Upper lobe of left lung (tissue), 6 donors: ENCODE data around the gene SIGLEC7. TPM values are rescaled to one million over a fixed set of nuclear protein-coding genes. Genes with fewer than 3 reads are reported as not detected.
A peak's percentile ranks its signal among the peaks of the same experiment; 100 is the strongest.

Experiments used
- ATAC-seq, 2 donors: fragments of 200-7000 bp; cut with Tn5 transposase; one replicate each; pipeline ENCODE4 v1.9.1; 2022; ENCODE audit warnings: mild to moderate bottlenecking in 2 of 2, moderate library complexity in 2 of 2; ENCODE audit not compliant: low FRiP score in 2 of 2
- DNase-seq, 2 donors: peaks; one replicate each; pipeline ENCODE4 v3.0.0-alpha.2; 2019 to 2020
- H3K27ac ChIP-seq, 4 donors: fragments of 200-600 bp; sonication (generic); one replicate each; pipeline ENCODE4 v1.5.1; 2016 to 2019
- H3K27me3 ChIP-seq, 4 donors: fragments of 200-600 bp; sonication (generic); one replicate each; pipeline ENCODE4 v1.5.1; 2017 to 2019
- H3K36me3 ChIP-seq, 4 donors: fragments of 200-600 bp; sonication (generic); one replicate each; pipeline ENCODE4 v1.5.1; 2016 to 2019
- H3K4me1 ChIP-seq, 4 donors: fragments of 200-600 bp; sonication (generic); one replicate each; pipeline ENCODE4 v1.5.1; 2018 to 2019
- H3K4me3 ChIP-seq, 4 donors: fragments of 200-600 bp; sonication (generic); one replicate each; pipeline ENCODE4 v1.5.1; 2017 to 2019; ENCODE audit warnings: mild to moderate bottlenecking in 2 of 4, moderate library complexity in 1 of 4
- H3K9me3 ChIP-seq, 4 donors: fragments of 200-600 bp; sonication (generic); one replicate each; pipeline ENCODE4 v1.5.1; 2018 to 2019
- CTCF ChIP-seq, 6 experiments: fragments of 450-650 bp in 4 of 6; fragments of 200-600 bp in 2 of 6; sonication (generic) in 2 of 6; IDR thresholded peaks; one replicate each; pipeline ENCODE4 v1.5.1; 2016 to 2019; ENCODE audit warnings: antibody characterized with exemption in 6 of 6
- EP300 ChIP-seq, 4 donors: sonication (generic); formaldehyde crosslinking; IDR thresholded peaks; one replicate each; pipeline ENCODE4 v1.5.1; 2017; ENCODE audit warnings: antibody characterized with exemption in 4 of 4, control low read depth in 2 of 4
- POLR2A ChIP-seq, 4 donors: fragments of 450-650 bp; IDR thresholded peaks; one replicate each; pipeline ENCODE4 v1.5.1; 2016 to 2017; ENCODE audit warnings: antibody characterized with exemption in 4 of 4, mild to moderate bottlenecking in 2 of 4
- POLR2AphosphoS5 ChIP-seq, 2 donors: sonication (generic); formaldehyde crosslinking; IDR thresholded peaks; one replicate each; pipeline ENCODE4 v1.5.1; 2017; ENCODE audit warnings: antibody characterized with exemption in 2 of 2
- WGBS, 2 donors: methylation state at CpG; one replicate each; pipeline ENCODE4 v1.1.5; 2017 to 2018; 5-methylcytosine and 5-hydroxymethylcytosine counted together
- total RNA-seq, 6 donors: library from RNA; depleted of rRNA in 4 of 6; stranded (reverse); fragments of >200 nt in 4 of 6; gene quantifications; one replicate each; pipeline versions ENCODE4 v1.1.0 to v1.2.1, GENCODE V29; 2016 to 2021
- donor health status: DM: no; HTN: no; CAD: no; lungs with moderate emphysema.
- donor health status: DM: no; HTN: yes; CAD: no; lungs with severe emphysema.

Gene SIGLEC7
- total RNA-seq, 6 donors from 2014 or later = 3.4 to 10.9 (median 8.1) TPM

GRCh38 chr19:51188227-51188559 is 46.1 kb downstream of the SIGLEC7 start:
- DNase-seq (no peak), ATAC-seq (no peak)
- Histone ChIP-seq H3K4me3 (no peak overlapping the region), H3K27ac (no peak overlapping the region), H3K27me3 (no peaks in the 10 kb centered on the region), H3K36me3 (no peaks in the 10 kb centered on the region), H3K4me1 (no peaks in the 10 kb centered on the region), H3K9me3 (no peaks in the 10 kb centered on the region)
- TF ChIP-seq CTCF (IDR thresholded peaks at IDR 0.05) (no peak), POLR2A (IDR thresholded peaks at IDR 0.05) (no peak), EP300 (IDR thresholded peaks at IDR 0.05) (no peak), POLR2AphosphoS5 (IDR thresholded peaks at IDR 0.05) (no peak)
- 78 to 85% methylated on average over 2 of the region's 2 CpGs for WGBS, 2 donors

- Histone ChIP-seq H3K27ac (no peak overlapping the region), H3K36me3 (no peaks in the 10 kb centered on the region), H3K9me3 (no peaks in the 10 kb centered on the region), H3K27me3 (no peaks in the 10 kb centered on the region), H3K4me3 (no peak overlapping the region), H3K4me1 (no peaks in the 10 kb centered on the region)
- TF ChIP-seq POLR2A (IDR thresholded peaks at IDR 0.05) (no peak), POLR2AphosphoS5 (IDR thresholded peaks at IDR 0.05) (no peak), EP300 (IDR thresholded peaks at IDR 0.05) (no peak), CTCF (IDR thresholded peaks at IDR 0.05) (no peak)
- 90 to 93% methylated on average over 8 to 9 of the region's 9 CpGs for WGBS, 2 donors
- DNase-seq (no peak), ATAC-seq (no peak)
These were observed 50.6 kb downstream of the SIGLEC7 start for GRCh38 chr19:51192689-51193088.

- DNase-seq (no peak), ATAC-seq (no peak)
- TF ChIP-seq EP300 (IDR thresholded peaks at IDR 0.05) = no peak
- TF ChIP-seq POLR2A (IDR thresholded peaks at IDR 0.05) = no peak
- TF ChIP-seq POLR2AphosphoS5 (IDR thresholded peaks at IDR 0.05) = no peak
- TF ChIP-seq CTCF (IDR thresholded peaks at IDR 0.05) = no peak
- Histone ChIP-seq H3K4me1 (no peaks in the 10 kb centered on the region), H3K27me3 (no peaks in the 10 kb centered on the region), H3K27ac (no peak overlapping the region), H3K9me3 (no peaks in the 10 kb centered on the region), H3K4me3 (no peak overlapping the region), H3K36me3 (no peaks in the 10 kb centered on the region)
- 67 to 68% methylated on average over 21 of the region's 21 CpGs for WGBS, 2 donors
These were observed 52.6 kb downstream of the SIGLEC7 start for GRCh38 chr19:51194527-51195315.

GRCh38 chr19:51195316-51195586 is 53.1 kb downstream of the SIGLEC7 start:
- DNase-seq (no peak), ATAC-seq (no peak)
- Histone ChIP-seq H3K27me3 (no peaks in the 10 kb centered on the region), H3K36me3 (no peaks in the 10 kb centered on the region), H3K4me3 (no peak overlapping the region), H3K4me1 (no peaks in the 10 kb centered on the region), H3K27ac (no peak overlapping the region), H3K9me3 (no peaks in the 10 kb centered on the region)
- TF ChIP-seq CTCF (IDR thresholded peaks at IDR 0.05) = no peak
- no peak for TF ChIP-seq POLR2A (IDR thresholded peaks at IDR 0.05)
- TF ChIP-seq EP300 (IDR thresholded peaks at IDR 0.05) = no peak
- TF ChIP-seq POLR2AphosphoS5 (IDR thresholded peaks at IDR 0.05) = no peak
- 83% methylated on average over 9 of the region's 9 CpGs for WGBS, 2 donors

- Histone ChIP-seq H3K27ac (no peak overlapping the region), H3K4me3 (no peak overlapping the region), H3K27me3 (no peaks in the 10 kb centered on the region), H3K9me3 (no peaks in the 10 kb centered on the region), H3K36me3 (no peaks in the 10 kb centered on the region), H3K4me1 (no peaks in the 10 kb centered on the region)
- 91 to 95% methylated on average over 4 to 10 of the region's 10 CpGs for WGBS, 2 donors
- TF ChIP-seq CTCF (IDR thresholded peaks at IDR 0.05) (no peak), EP300 (IDR thresholded peaks at IDR 0.05) (no peak), POLR2A (IDR thresholded peaks at IDR 0.05) (no peak), POLR2AphosphoS5 (IDR thresholded peaks at IDR 0.05) (no peak)
- ATAC-seq (no peak), DNase-seq (peak in 1 of 2 donors; percentile 72)
These were observed 53.5 kb downstream of the SIGLEC7 start for GRCh38 chr19:51195616-51196015.
